Neuronal stem cell (in vitro differentiated cells): ENCODE results near the gene ELMO1.

ENCODE experiments used
- DNase-seq: peaks from one replicate; pipeline ENCODE4 v3.0.0-alpha.2; 2013; ENCODE audit warnings: low spot score
- H2AFZ ChIP-seq: one replicate; pipeline ENCODE4 v1.6.1; 2013; ENCODE audit warnings: mild to moderate bottlenecking, low read length, inconsistent platforms
- H2AK5ac ChIP-seq: 2 replicates; pipeline ENCODE4 v1.6.1; 2013; ENCODE audit warnings: low read depth, mild to moderate bottlenecking, inconsistent platforms, low read length, moderate library complexity, mixed read lengths
- H2BK120ac ChIP-seq: 2 replicates; pipeline ENCODE4 v1.6.1; 2013; ENCODE audit warnings: low read depth, mild to moderate bottlenecking, inconsistent platforms, low read length, moderate library complexity, mixed read lengths
- H2BK12ac ChIP-seq: one replicate; pipeline ENCODE4 v1.6.1; 2013; ENCODE audit warnings: low read length, inconsistent platforms
- H2BK15ac ChIP-seq: 2 replicates; pipeline ENCODE4 v1.6.1; 2013; ENCODE audit warnings: mild to moderate bottlenecking, low read length, inconsistent platforms, mixed read lengths
- H2BK5ac ChIP-seq: one replicate; pipeline ENCODE4 v1.6.1; 2013; ENCODE audit warnings: inconsistent platforms, mild to moderate bottlenecking, low read length, moderate library complexity
- H3K14ac ChIP-seq: one replicate; pipeline ENCODE4 v1.6.1; 2013; ENCODE audit warnings: low read length, inconsistent platforms
- H3K18ac ChIP-seq: 2 replicates; pipeline ENCODE4 v1.6.1; 2013; ENCODE audit warnings: low read length, inconsistent platforms
- H3K23ac ChIP-seq: 2 replicates; pipeline ENCODE4 v1.6.1; 2013; ENCODE audit warnings: low read depth, mild to moderate bottlenecking, mixed read lengths, low read length, inconsistent platforms; ENCODE audit not compliant: poor library complexity
- H3K27ac ChIP-seq: replicated peaks from 3 replicates; pipeline ENCODE4 v1.5.1; 2013; ENCODE audit warnings: low read length, inconsistent platforms
- H3K27me3 ChIP-seq, 3 experiments: 2 replicates each; pipeline ENCODE4 v1.6.1; 2013; ENCODE audit warnings: low read length in 3 of 3, mild to moderate bottlenecking in 2 of 3, inconsistent platforms in 1 of 3, low read depth in 1 of 3, mixed read lengths in 1 of 3, moderate library complexity in 1 of 3; ENCODE audit not compliant: control insufficient read depth in 3 of 3, insufficient read depth in 3 of 3
- H3K36me3 ChIP-seq, 2 donors: replicated peaks in 1 of 2; 2 replicates each; pipeline ENCODE4 v1.6.1; 2013; ENCODE audit warnings: low read length in 2 of 2; ENCODE audit not compliant: control insufficient read depth in 2 of 2, insufficient read depth in 2 of 2
- H3K4ac ChIP-seq: 2 replicates; pipeline ENCODE4 v1.6.1; 2013; ENCODE audit warnings: inconsistent platforms, mild to moderate bottlenecking, low read length, moderate library complexity
- H3K4me1 ChIP-seq, 2 donors: 1 replicate in 1 of 2; 2 replicates in 1 of 2; pipeline ENCODE4 v1.6.1; 2013; ENCODE audit warnings: low read length in 2 of 2, low read depth in 1 of 2; ENCODE audit not compliant: control insufficient read depth in 2 of 2, insufficient read depth in 1 of 2
- H3K4me2 ChIP-seq: one replicate; pipeline ENCODE4 v1.6.1; 2013; ENCODE audit warnings: mild to moderate bottlenecking, low read length, inconsistent platforms; ENCODE audit not compliant: insufficient read depth, poor library complexity, severe bottlenecking
- H3K4me3 ChIP-seq, 2 donors: 2 replicates each; pipeline ENCODE4 v1.5.1; 2013; ENCODE audit warnings: low read length in 2 of 2, mild to moderate bottlenecking in 2 of 2, inconsistent platforms in 1 of 2, moderate library complexity in 1 of 2
- H3K79me1 ChIP-seq: one replicate; pipeline ENCODE4 v1.6.1; 2013; ENCODE audit warnings: low read depth, mild to moderate bottlenecking, inconsistent platforms, low read length, moderate library complexity
- H3K9ac ChIP-seq: one replicate; pipeline ENCODE4 v1.6.1; 2013; ENCODE audit warnings: mild to moderate bottlenecking, low read depth, low read length, inconsistent platforms; ENCODE audit not compliant: poor library complexity
- H3K9me3 ChIP-seq, 2 donors: replicated peaks in 1 of 2; 2 replicates each; pipeline versions ENCODE3 to v1.6.1; 2013; ENCODE audit warnings: low read length in 2 of 2, mild to moderate bottlenecking in 2 of 2, inconsistent platforms in 1 of 2, low read depth in 1 of 2, mixed read lengths in 1 of 2, moderate library complexity in 1 of 2; ENCODE audit not compliant: control insufficient read depth in 2 of 2, insufficient read depth in 1 of 2
- H4K8ac ChIP-seq: one replicate; pipeline ENCODE4 v1.6.1; 2013; ENCODE audit warnings: low read depth, mild to moderate bottlenecking, inconsistent platforms, low read length, moderate library complexity
- H4K91ac ChIP-seq: one replicate; pipeline ENCODE4 v1.6.1; 2013; ENCODE audit warnings: low read length, low read depth, mild to moderate bottlenecking, inconsistent platforms; ENCODE audit not compliant: poor library complexity
- WGBS, 2 donors: extraction: QIAGEN DNeasy Blood & Tissue Kit; methylation state at CpG; one replicate each; pipeline ENCODE4 v1.1.7; 2013; ENCODE audit warnings: missing lambda C conversion rate in 2 of 2, mixed read lengths in 1 of 2; ENCODE audit not compliant: insufficient read length in 2 of 2, insufficient replicate concordance in 1 of 2; ENCODE audit errors: extremely low coverage in 2 of 2; 5-methylcytosine and 5-hydroxymethylcytosine counted together

ELMO1 gene

GRCh38 chr7:37187179-37187578 lies 261.5 kb downstream of the ELMO1 start:
- H3K23ac ChIP-seq, result no peak overlapping the region
- no peak overlapping the region for H2BK15ac ChIP-seq
- no peaks in the 10 kb centered on the region for H3K36me3 ChIP-seq
- H3K4me2 ChIP-seq, result no peak overlapping the region
- no peak overlapping the region for H2AFZ ChIP-seq
- H2AK5ac ChIP-seq, result no peak overlapping the region
- H3K4ac ChIP-seq, result no peak overlapping the region
- no peak overlapping the region for H3K18ac ChIP-seq
- peaks cover 0 to under 1% of the 10 kb centered on the region in 2 donors for H3K4me1 ChIP-seq
- no peaks in the 10 kb centered on the region for H3K27me3 ChIP-seq
- DNase-seq, result no peak
- WGBS, 2 donors, result no CpG with 5 or more reads among the region's 2 CpGs
- no peak overlapping the region for H4K8ac ChIP-seq
- no peaks in the 10 kb centered on the region for H3K79me1 ChIP-seq
- H4K91ac ChIP-seq, result no peak overlapping the region
- no peak overlapping the region for H2BK120ac ChIP-seq
- no peak overlapping the region for H2BK5ac ChIP-seq
- no peak overlapping the region for H3K9ac ChIP-seq
- no peaks in the 10 kb centered on the region for H3K9me3 ChIP-seq
- H3K4me3 ChIP-seq, result no peak overlapping the region
- H2BK12ac ChIP-seq, result no peak overlapping the region
- H3K27ac ChIP-seq, result no peak overlapping the region
- H3K14ac ChIP-seq, result no peak overlapping the region

- no peak overlapping the region for H3K23ac ChIP-seq
- no CpG with 5 or more reads among the region's 1 CpG for WGBS, 2 donors
Measured at GRCh38 chr7:37186753-37187152, 261.9 kb downstream of the ELMO1 start.

GRCh38 chr7:37181550-37181932 lies 267.1 kb downstream of the ELMO1 start:
- Histone ChIP-seq H3K27me3 (no peaks in the 10 kb centered on the region), H3K79me1 (no peaks in the 10 kb centered on the region), H3K4ac (no peak overlapping the region), H3K18ac (no peak overlapping the region), H3K36me3 (no peaks in the 10 kb centered on the region), H2AFZ (no peak overlapping the region), H3K14ac (no peak overlapping the region), H2BK5ac (no peak overlapping the region), H3K9me3 (no peaks in the 10 kb centered on the region), H4K91ac (no peak overlapping the region), H3K9ac (no peak overlapping the region), H3K4me2 (no peak overlapping the region), H3K27ac (no peak overlapping the region), H2AK5ac (no peak overlapping the region), H2BK12ac (no peak overlapping the region), H3K4me3 (no peak overlapping the region), H3K4me1 (peaks cover 1 to 2% of the 10 kb centered on the region in 2 donors), H4K8ac (no peak overlapping the region), H2BK15ac (no peak overlapping the region), H3K23ac (no peak overlapping the region), H2BK120ac (no peak overlapping the region)
- no peak for DNase-seq

More at GRCh38 chr7:37186753-37187152, 261.9 kb downstream of the ELMO1 start:
- Histone ChIP-seq H3K27ac (no peak overlapping the region), H2BK15ac (no peak overlapping the region), H4K91ac (no peak overlapping the region), H2AK5ac (no peak overlapping the region), H3K9ac (no peak overlapping the region), H3K18ac (no peak overlapping the region), H3K36me3 (no peaks in the 10 kb centered on the region), H4K8ac (no peak overlapping the region), H3K4ac (no peak overlapping the region), H2BK5ac (no peak overlapping the region), H3K79me1 (no peaks in the 10 kb centered on the region), H3K9me3 (no peaks in the 10 kb centered on the region), H2BK120ac (no peak overlapping the region), H3K14ac (no peak overlapping the region), H3K27me3 (no peaks in the 10 kb centered on the region), H3K4me3 (no peak overlapping the region), H3K4me1 (peaks cover 0 to 1% of the 10 kb centered on the region in 2 donors), H2BK12ac (no peak overlapping the region), H3K4me2 (no peak overlapping the region), H2AFZ (no peak overlapping the region)
- no peak for DNase-seq

DNA sequence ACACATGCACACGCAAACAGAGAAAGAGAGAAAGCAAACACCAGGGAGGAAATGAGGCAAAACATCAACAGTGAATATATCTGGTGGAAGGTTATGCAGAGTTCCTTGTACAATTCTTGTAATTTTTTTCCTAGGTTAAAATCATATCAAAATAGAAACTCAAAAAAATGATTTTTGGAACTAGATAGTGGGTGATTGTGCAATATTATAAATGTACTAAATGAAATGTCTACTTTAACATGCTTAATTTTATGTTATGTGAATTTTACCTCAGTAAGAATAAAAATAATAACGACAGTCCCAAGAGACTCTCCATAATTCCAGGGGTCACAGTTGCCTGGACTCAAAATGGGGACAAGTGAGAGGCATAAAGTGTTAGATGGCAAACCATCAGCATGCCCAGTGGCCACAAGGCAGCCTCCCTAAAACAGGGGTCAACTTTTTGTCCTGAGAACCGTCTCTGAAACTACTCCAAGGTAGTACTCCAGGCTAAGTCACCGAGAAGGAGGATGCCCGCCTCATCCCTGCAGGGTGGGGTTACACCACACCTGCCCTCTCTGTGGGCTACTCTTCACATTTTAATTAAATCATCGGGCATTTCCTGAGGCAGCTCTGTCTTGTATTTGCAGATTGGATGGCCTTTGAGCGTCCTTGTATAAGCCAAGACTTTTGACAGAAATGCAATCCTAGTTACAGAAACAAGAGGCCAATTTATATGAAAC lies 267.7 kb downstream of the ELMO1 start:
- Histone ChIP-seq H3K36me3 (no peaks in the 10 kb centered on the region), H3K23ac (no peak overlapping the region), H2BK5ac (no peak overlapping the region), H3K4ac (no peak overlapping the region), H2BK12ac (no peak overlapping the region), H2BK120ac (no peak overlapping the region), H3K4me3 (no peak overlapping the region), H3K14ac (no peak overlapping the region), H3K4me2 (no peak overlapping the region), H4K8ac (no peak overlapping the region), H3K18ac (no peak overlapping the region), H3K27ac (no peak overlapping the region), H2BK15ac (no peak overlapping the region), H2AK5ac (no peak overlapping the region), H3K9ac (no peak overlapping the region), H3K4me1 (peaks cover 1 to 2% of the 10 kb centered on the region in 2 donors), H3K27me3 (no peaks in the 10 kb centered on the region), H3K9me3 (no peaks in the 10 kb centered on the region), H4K91ac (no peak overlapping the region), H2AFZ (no peak overlapping the region), H3K79me1 (no peaks in the 10 kb centered on the region)
- no peak for DNase-seq
- WGBS, 2 donors, result no CpG with 5 or more reads among the region's 7 CpGs
